ENCODE measurements around the gene ELP6. TPM values are rescaled to one million over a fixed set of nuclear protein-coding genes. Genes with fewer than 3 reads are reported as not detected.

The ELP6 gene
- polyA plus RNA-seq, 1 experiment: 66.8 TPM

DNA sequence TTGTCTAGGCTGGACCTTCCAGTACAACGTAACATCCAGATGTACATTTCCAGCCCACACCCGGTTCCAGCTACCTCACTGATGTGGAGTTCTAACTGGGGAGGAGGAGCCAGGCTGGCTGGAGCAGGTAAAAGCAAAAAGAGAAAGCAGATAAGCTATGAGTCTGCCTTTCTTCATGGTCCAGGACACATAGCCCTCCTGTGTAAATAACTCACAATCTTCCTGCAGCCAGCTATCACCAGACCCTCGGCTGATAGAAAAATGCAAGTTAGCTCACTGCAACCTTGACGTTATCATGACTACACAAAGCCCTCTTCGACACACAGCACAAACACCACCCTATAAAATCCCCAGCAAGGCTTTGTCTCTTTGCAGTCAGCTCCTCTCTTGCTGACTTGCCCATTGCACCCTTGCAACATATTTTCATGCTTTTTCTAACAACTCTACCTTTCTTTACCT, 20.5 kb upstream of the ELP6 start:
- no peaks in the 10 kb centered on the region; the same call in 1 of the 2 replicates for H3K27me3 ChIP-seq (ENCODE audit: control insufficient read depth, insufficient read depth, low read length)
- H3K36me3 ChIP-seq (ENCODE audit: control insufficient read depth, insufficient read depth, low read length): no peaks in the 10 kb centered on the region
- CTCF ChIA-PET: interaction anchor here (0.9 to 5.9 kb wide), 3 partner anchors 12 to 270 kb away, joined by 3 to 37 read pairs (median 4); no protein-coding TSS in a partner anchor
- POLR2A ChIA-PET: no interaction called here
- no peak overlapping the region for H3K4me3 ChIP-seq (ENCODE audit: low read depth, low read length)
- no peak for DNase-seq (ENCODE audit: low read depth)
- TF ChIP-seq, protein P1, sequence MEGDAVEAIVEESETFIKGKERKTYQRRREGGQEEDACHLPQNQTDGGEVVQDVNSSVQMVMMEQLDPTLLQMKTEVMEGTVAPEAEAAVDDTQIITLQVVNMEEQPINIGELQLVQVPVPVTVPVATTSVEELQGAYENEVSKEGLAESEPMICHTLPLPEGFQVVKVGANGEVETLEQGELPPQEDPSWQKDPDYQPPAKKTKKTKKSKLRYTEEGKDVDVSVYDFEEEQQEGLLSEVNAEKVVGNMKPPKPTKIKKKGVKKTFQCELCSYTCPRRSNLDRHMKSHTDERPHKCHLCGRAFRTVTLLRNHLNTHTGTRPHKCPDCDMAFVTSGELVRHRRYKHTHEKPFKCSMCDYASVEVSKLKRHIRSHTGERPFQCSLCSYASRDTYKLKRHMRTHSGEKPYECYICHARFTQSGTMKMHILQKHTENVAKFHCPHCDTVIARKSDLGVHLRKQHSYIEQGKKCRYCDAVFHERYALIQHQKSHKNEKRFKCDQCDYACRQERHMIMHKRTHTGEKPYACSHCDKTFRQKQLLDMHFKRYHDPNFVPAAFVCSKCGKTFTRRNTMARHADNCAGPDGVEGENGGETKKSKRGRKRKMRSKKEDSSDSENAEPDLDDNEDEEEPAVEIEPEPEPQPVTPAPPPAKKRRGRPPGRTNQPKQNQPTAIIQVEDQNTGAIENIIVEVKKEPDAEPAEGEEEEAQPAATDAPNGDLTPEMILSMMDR (IDR thresholded peaks at IDR 0.05; ENCODE audit: insufficient read depth, low read depth, low read length): no peak

- POLR2A ChIA-PET: no interaction called here
- CTCF ChIA-PET: interaction anchor here (0.6 to 5.9 kb wide), 3 partner anchors 11 to 271 kb away, joined by 3 to 37 read pairs (median 4); no protein-coding TSS in a partner anchor
- Histone ChIP-seq H3K27me3 (ENCODE audit: control insufficient read depth, insufficient read depth, low read length) (no peaks in the 10 kb centered on the region; the same call in 1 of the 2 replicates), H3K4me3 (ENCODE audit: low read depth, low read length) (no peak overlapping the region), H3K36me3 (ENCODE audit: control insufficient read depth, insufficient read depth, low read length) (no peaks in the 10 kb centered on the region)
- TF ChIP-seq, protein P1 (IDR thresholded peaks at IDR 0.05; ENCODE audit: insufficient read depth, low read depth, low read length): no peak
- DNase-seq (ENCODE audit: low read depth): no peak
Measured at GRCh38 chr3:47533481-47533880, 20.0 kb upstream of the ELP6 start.

DNA sequence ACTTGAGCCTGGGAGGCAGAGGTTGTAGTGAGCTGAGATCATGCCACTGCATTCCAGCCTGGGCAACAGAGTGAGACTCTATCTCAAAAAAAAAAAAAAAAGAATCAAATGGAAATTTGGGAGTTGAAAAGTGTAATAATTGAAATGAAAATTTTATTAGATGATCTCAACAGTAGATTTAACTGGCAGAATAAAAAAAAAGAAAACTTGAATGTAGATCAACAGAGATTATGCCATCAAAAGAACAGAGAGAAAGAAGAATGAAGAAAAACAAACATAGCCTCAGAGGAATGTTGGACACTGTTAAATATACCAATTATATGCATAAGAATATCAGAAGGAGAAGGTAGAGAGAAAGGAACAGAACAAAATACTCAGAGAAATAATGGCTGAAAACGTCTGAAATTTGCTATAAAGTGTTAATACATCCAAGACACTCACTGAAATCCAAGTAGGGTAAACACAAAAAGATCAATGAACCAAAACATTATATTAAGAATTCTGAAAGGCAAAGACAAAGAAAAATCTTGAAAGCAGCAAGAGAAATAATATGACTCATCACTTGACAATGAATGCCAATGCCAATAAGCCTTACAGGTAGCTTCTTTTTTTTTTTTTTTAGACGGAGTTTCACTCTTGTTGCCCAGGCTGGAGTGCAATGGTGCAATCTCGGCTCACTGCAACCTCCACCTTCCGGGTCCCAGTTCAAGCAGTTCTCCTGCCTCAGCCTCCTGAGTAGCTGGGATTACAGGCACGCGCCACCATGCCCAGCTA, 14.6 kb upstream of the ELP6 start:
- Histone ChIP-seq H3K27me3 (ENCODE audit: control insufficient read depth, insufficient read depth, low read length) (no peaks in the 10 kb centered on the region), H3K36me3 (ENCODE audit: control insufficient read depth, insufficient read depth, low read length) (no peaks in the 10 kb centered on the region), H3K4me3 (ENCODE audit: low read depth, low read length) (no peak overlapping the region)
- POLR2A ChIA-PET: no interaction called here
- no peak for DNase-seq (ENCODE audit: low read depth)
- CTCF ChIA-PET: no interaction called here
- TF ChIP-seq, protein P1 (IDR thresholded peaks at IDR 0.05; ENCODE audit: insufficient read depth, low read depth, low read length): no peak

- no peak for DNase-seq (ENCODE audit: low read depth)
- POLR2A ChIA-PET: no interaction called here
- CTCF ChIA-PET: interaction anchor here (0.7 to 0.9 kb wide), 2 partner anchors 262 to 313 kb away, joined by 3 read pairs; no protein-coding TSS in a partner anchor
- H3K36me3 ChIP-seq (ENCODE audit: control insufficient read depth, insufficient read depth, low read length): no peaks in the 10 kb centered on the region
- H3K27me3 ChIP-seq (ENCODE audit: control insufficient read depth, insufficient read depth, low read length): no peaks in the 10 kb centered on the region
- TF ChIP-seq, protein P1 (IDR thresholded peaks at IDR 0.05; ENCODE audit: insufficient read depth, low read depth, low read length): no peak
- H3K4me3 ChIP-seq (ENCODE audit: low read depth, low read length): no peak overlapping the region
Measured at GRCh38 chr3:47525617-47526016, 12.1 kb upstream of the ELP6 start.

DNA sequence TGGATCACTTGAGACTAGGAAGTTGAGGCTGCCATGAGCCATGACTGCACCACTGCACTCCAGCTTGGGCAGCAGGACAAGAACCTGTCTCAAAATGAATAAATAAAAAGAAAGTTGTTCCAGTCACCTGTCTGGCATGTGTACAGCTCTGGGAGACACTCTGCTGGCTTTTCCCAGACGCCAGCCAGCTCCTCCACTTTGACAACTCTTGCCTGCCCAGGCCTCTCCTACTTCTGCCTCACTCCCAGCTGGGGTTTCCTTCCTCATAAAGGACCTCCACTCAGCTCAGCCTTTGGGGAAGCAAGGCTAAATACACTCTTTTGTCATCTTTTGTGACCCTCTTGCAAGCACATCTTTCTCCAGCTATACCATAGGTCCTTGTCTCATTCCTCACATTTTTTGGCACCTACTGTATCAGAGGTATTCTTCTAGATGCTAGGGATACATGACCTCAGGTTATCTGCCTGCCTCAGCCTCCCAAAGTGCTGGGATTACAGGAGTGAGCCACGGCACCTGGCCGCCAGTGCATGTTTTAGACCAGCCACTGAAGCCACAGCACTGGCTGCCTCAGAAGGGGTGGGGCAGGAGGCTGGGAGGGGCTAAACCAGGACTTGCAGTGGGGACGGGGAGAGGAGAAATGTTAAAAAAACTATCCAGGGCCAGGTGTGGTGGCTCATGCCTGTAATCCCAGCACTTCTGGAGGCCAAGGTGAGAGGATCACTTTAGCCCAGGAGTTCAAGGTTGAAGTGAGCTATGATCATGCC, 10.0 kb upstream of the ELP6 start:
- DNase-seq (ENCODE audit: low read depth): no peak
- CTCF ChIA-PET: interaction anchor here (0.9 to 3.9 kb wide), 11 partner anchors 8 to 635 kb away, joined by 3 to 62 read pairs (median 4); partner anchors contain the start of gene DHX30
- no peak overlapping the region for H3K4me3 ChIP-seq (ENCODE audit: low read depth, low read length)
- POLR2A ChIA-PET: no interaction called here
- TF ChIP-seq, protein P1 (IDR thresholded peaks at IDR 0.05; ENCODE audit: insufficient read depth, low read depth, low read length): no peak
- H3K27me3 ChIP-seq (ENCODE audit: control insufficient read depth, insufficient read depth, low read length): no peaks in the 10 kb centered on the region
- no peaks in the 10 kb centered on the region for H3K36me3 ChIP-seq (ENCODE audit: control insufficient read depth, insufficient read depth, low read length)
